HCEC 1CT (cell line): ENCODE measurements around the gene NR3C2.

ENCODE experiments used
- DNase-seq: peaks from one replicate; pipeline ENCODE4 v3.0.0-alpha.2; 2017

NR3C2 gene

DNA sequence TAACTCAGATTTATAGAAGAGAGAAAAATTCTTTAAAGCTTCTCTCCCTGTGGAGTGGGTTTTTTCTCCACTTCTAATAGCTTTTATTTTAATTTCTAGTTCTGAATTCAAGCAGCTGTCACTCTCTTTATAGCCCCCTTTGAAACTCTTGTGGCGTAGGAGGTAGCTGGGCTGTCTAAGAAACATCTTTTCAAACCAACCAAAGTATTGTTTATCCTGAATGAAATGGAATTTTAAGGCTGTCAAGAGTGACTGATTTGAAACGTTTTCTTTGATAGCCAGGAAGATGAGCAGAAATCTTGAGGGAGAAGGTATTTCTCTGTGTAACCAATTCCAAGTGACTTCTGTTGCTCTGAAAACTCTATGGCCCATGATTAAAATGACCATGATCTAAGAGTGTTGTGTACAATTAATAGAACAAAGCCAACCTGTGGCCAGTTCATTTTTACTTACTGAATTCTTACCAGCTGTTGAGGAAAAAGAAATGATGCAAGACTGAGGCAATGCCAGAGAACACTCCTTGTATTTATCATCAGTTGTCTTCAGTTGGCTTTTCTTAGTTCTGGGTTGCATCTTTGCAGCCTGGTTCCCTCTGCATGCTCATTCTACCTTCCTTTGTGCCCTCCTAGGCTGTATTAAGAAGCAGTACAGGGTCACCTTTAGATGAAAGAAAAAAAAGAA is 411.9 kb downstream of the NR3C2 start:
- DNase-seq, result peak; percentile 3

DNA sequence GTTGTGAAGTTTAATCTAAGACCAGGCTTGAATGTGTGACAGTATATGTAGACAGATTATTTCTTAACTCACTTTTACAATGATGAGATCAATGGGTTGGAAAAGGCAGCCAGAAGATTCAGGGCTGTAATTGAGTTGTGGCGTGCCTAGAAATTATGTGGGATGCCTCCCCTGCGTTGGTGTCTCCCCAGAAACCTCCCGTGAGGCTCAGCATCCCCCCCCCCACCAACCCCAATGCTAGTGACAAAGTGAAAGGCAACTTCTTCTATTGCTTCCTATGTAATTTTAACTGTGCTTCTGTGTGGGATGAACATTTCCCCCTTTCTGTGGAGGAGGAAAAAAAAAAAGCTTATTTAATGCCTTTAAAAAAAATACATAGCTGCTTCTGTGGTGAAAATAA is 412.4 kb downstream of the NR3C2 start:
- DNase-seq, result no peak
